SK-N-SH (cell line): ENCODE measurements around the gene DYRK3. TPM values are rescaled to one million over a fixed set of nuclear protein-coding genes. Genes with fewer than 3 reads are reported as not detected.

Experiments used
- CTCF ChIA-PET: fragments of 300-600, 350-600 bp; formaldehyde crosslinking; extraction: SDS; loops from one replicate; lab custom pipeline; 2021; lab: Yijun Ruan, JAX
- POLR2A ChIA-PET: fragments of 350-600 bp; sonication (Branson Sonifier 250); formaldehyde crosslinking; extraction: SDS; loops from one replicate; lab custom pipeline; 2020; ENCODE audit warnings: antibody characterized with exemption, inconsistent platforms; lab: Yijun Ruan, JAX
- DNase-seq: peaks from one replicate; pipeline ENCODE4 v3.0.0; 2012
- H2AFZ ChIP-seq: fragments of 200-600 bp; sonication (generic); 2 replicates; pipeline ENCODE4 v1.8.1; 2016; ENCODE audit warnings: antibody characterized with exemption, mild to moderate bottlenecking, low read depth
- H3F3A ChIP-seq: fragments of 200-600 bp; sonication (generic); replicated peaks from 2 replicates; pipeline ENCODE3; 2016; ENCODE audit warnings: antibody characterized with exemption, mild to moderate bottlenecking; ENCODE audit not compliant: insufficient read depth
- H3K27ac ChIP-seq, 2 experiments: fragments of 200-500 bp in 1 of 2; fragments of 200-600 bp in 1 of 2; sonication (Bioruptor generic) in 1 of 2; sonication (generic), shearing (Covaris generic) in 1 of 2; 2 replicates each; pipeline versions ENCODE4 v1.5.1 to v1.6.1; 2014 to 2016; ENCODE audit warnings: low read depth in 2 of 2, inconsistent platforms in 1 of 2, low read length in 1 of 2, mild to moderate bottlenecking in 1 of 2, mixed read lengths in 1 of 2
- H3K27me3 ChIP-seq: fragments of 200-600 bp; sonication (generic), shearing (Covaris generic); 2 replicates; pipeline ENCODE4 v1.6.1; 2016; ENCODE audit warnings: mixed run types; ENCODE audit not compliant: insufficient read depth
- H3K36me3 ChIP-seq, 2 experiments: fragments of 200-500 bp in 1 of 2; fragments of 200-600 bp in 1 of 2; sonication (Bioruptor generic) in 1 of 2; sonication (generic) in 1 of 2; replicated peaks in 1 of 2; 2 replicates each; pipeline versions ENCODE3 to v1.5.1; 2014 to 2016; ENCODE audit warnings: low read length in 1 of 2, mild to moderate bottlenecking in 1 of 2; ENCODE audit not compliant: insufficient read depth in 2 of 2, control insufficient read depth in 1 of 2
- H3K4me1 ChIP-seq, 2 experiments: fragments of 200-500 bp in 1 of 2; fragments of 200-600 bp in 1 of 2; sonication (Bioruptor generic) in 1 of 2; sonication (generic), shearing (Covaris generic) in 1 of 2; 2 replicates each; pipeline versions ENCODE4 v1.5.1 to v1.6.1; 2014 to 2016; ENCODE audit warnings: low read depth in 1 of 2, low read length in 1 of 2, mixed run types in 1 of 2; ENCODE audit not compliant: insufficient read depth in 2 of 2, control insufficient read depth in 1 of 2
- H3K4me2 ChIP-seq: fragments of 200-600 bp; sonication (generic), shearing (Covaris generic); 2 replicates; pipeline ENCODE4 v1.6.1; 2017; ENCODE audit warnings: mixed run types
- H3K4me3 ChIP-seq, 2 experiments: fragments of 200-500 bp in 1 of 2; fragments of 200-600 bp in 1 of 2; sonication (Bioruptor generic) in 1 of 2; sonication (generic), shearing (Covaris generic) in 1 of 2; 2 replicates each; pipeline versions ENCODE4 v1.5.1 to v1.8.1; 2014 to 2016; ENCODE audit warnings: low read depth in 2 of 2, inconsistent platforms in 1 of 2, low read length in 1 of 2, mild to moderate bottlenecking in 1 of 2, mixed read lengths in 1 of 2, moderate library complexity in 1 of 2
- H3K79me2 ChIP-seq: fragments of 200-600 bp; sonication (generic); 2 replicates; pipeline ENCODE4 v1.8.1; 2017; ENCODE audit warnings: mild to moderate bottlenecking; ENCODE audit not compliant: insufficient read depth
- H3K9ac ChIP-seq: fragments of 200-600 bp; sonication (generic); 2 replicates; pipeline ENCODE4 v1.6.1; 2017; ENCODE audit warnings: mixed run types
- H3K9me2 ChIP-seq: fragments of 200-600 bp; sonication (generic); 2 replicates; pipeline ENCODE4 v1.6.1; 2017; ENCODE audit warnings: mixed run types
- H3K9me3 ChIP-seq: fragments of 200-600 bp; sonication (generic); 2 replicates; pipeline ENCODE4 v1.6.1; 2017; ENCODE audit warnings: mixed run types, mild to moderate bottlenecking, moderate library complexity
- H4K20me1 ChIP-seq: fragments of 200-600 bp; sonication (generic); 2 replicates; pipeline ENCODE4 v1.6.1; 2017; ENCODE audit warnings: mild to moderate bottlenecking, mixed run types; ENCODE audit not compliant: insufficient read depth
- CHD2 ChIP-seq: fragments of 150-350 bp; IDR thresholded peaks from 2 replicates; pipeline ENCODE4 v1.6.1; 2018; ENCODE audit warnings: low read length; ENCODE audit not compliant: partially characterized antibody
- FOSL2 ChIP-seq: IDR thresholded peaks from 2 replicates; pipeline ENCODE4 v1.4.0; 2012; ENCODE audit warnings: low read depth, mild to moderate bottlenecking, moderate library complexity, borderline replicate concordance
- FOXM1 ChIP-seq: IDR thresholded peaks from 2 replicates; pipeline ENCODE4 v1.4.0; 2012; ENCODE audit warnings: low read depth, mild to moderate bottlenecking
- GABPA ChIP-seq: IDR thresholded peaks from 2 replicates; pipeline ENCODE4 v1.4.0; 2012; ENCODE audit warnings: low read depth, mild to moderate bottlenecking
- MXI1 ChIP-seq: IDR thresholded peaks from 2 replicates; pipeline ENCODE4 v1.6.1; 2012; ENCODE audit warnings: mild to moderate bottlenecking, low read depth, low read length, improper control_type of control experiment
- POLR2AphosphoS5 ChIP-seq: IDR thresholded peaks from 2 replicates; pipeline ENCODE4 v1.6.1; 2012; ENCODE audit warnings: low read depth, low read length
- RCOR1 ChIP-seq: fragments of 150-350 bp; IDR thresholded peaks from 2 replicates; pipeline ENCODE4 v1.6.1; 2017; ENCODE audit warnings: antibody characterized with exemption, low read length
- RFX5 ChIP-seq: IDR thresholded peaks from 2 replicates; pipeline ENCODE4 v1.6.1; 2012; ENCODE audit warnings: mild to moderate bottlenecking, improper control_type of control experiment, low read length
- SIN3A ChIP-seq: IDR thresholded peaks from 2 replicates; pipeline ENCODE4 v1.6.1; 2012; ENCODE audit warnings: low read depth, mild to moderate bottlenecking, low read length, moderate library complexity, borderline replicate concordance
- TEAD4 ChIP-seq: IDR thresholded peaks from 2 replicates; pipeline ENCODE4 v1.4.0; 2012; ENCODE audit warnings: mild to moderate bottlenecking, borderline replicate concordance; ENCODE audit not compliant: insufficient read depth
- WGBS: methylation state at CpG from one replicate; pipeline ENCODE4 v1.1.6; 2017; ENCODE audit warnings: low lambda C conversion rate; 5-methylcytosine and 5-hydroxymethylcytosine counted together
- polyA plus RNA-seq, 3 experiments: library from polyadenylated mRNA; depleted of rRNA; stranded (reverse); fragments of >200 nt; gene quantifications; 2 replicates each; pipeline ENCODE4 v1.2.3, GENCODE V29; 2012
- TF ChIP-seq, protein P1 (sequence below): IDR thresholded peaks from 2 replicates; pipeline ENCODE4 v1.6.1; 2012; ENCODE audit warnings: mild to moderate bottlenecking, low read depth, low read length, moderate library complexity
- TF ChIP-seq, protein P2 (sequence below): IDR thresholded peaks from 2 replicates; pipeline ENCODE4 v1.4.0; 2012; ENCODE audit warnings: low read depth, borderline replicate concordance

DYRK3 gene
- polyA plus RNA-seq, 1 of the 3 experiments (the other 2 are of a cell fraction): 3.6 TPM

DNA sequence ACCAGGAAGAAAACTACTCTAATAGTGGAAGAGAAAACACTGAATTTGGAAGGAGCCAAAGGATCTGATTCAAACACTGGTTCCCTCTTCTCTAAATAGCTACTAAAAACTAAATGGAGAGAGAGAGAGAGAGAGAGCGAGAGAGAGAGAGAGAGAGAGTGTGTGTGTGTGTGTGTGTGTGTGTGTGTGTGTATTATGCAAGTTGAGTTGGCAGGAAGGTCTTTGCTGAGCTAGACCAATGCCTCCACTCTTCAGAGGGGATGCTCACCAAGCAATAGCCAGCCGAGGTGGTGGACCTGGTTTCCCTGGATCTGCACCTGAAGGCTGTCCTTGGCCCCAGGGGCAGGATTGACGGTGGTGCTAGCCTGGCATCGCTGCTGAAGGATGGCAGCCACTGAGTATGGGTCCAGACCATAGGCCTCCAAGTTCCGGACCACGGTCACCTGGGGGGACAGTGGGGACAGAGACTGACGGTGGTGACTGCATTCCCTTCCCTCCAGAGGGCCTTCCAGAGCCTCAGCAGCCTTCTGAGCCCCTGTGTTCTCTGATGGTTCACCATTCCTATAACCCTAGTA, 41.9 kb upstream of the DYRK3 start (continued):
- TF ChIP-seq RCOR1 (no peak), SIN3A (no peak), MXI1 (no peak), CHD2 (no peak), POLR2AphosphoS5 (no peak), GABPA (no peak)
- TF ChIP-seq, protein P1, sequence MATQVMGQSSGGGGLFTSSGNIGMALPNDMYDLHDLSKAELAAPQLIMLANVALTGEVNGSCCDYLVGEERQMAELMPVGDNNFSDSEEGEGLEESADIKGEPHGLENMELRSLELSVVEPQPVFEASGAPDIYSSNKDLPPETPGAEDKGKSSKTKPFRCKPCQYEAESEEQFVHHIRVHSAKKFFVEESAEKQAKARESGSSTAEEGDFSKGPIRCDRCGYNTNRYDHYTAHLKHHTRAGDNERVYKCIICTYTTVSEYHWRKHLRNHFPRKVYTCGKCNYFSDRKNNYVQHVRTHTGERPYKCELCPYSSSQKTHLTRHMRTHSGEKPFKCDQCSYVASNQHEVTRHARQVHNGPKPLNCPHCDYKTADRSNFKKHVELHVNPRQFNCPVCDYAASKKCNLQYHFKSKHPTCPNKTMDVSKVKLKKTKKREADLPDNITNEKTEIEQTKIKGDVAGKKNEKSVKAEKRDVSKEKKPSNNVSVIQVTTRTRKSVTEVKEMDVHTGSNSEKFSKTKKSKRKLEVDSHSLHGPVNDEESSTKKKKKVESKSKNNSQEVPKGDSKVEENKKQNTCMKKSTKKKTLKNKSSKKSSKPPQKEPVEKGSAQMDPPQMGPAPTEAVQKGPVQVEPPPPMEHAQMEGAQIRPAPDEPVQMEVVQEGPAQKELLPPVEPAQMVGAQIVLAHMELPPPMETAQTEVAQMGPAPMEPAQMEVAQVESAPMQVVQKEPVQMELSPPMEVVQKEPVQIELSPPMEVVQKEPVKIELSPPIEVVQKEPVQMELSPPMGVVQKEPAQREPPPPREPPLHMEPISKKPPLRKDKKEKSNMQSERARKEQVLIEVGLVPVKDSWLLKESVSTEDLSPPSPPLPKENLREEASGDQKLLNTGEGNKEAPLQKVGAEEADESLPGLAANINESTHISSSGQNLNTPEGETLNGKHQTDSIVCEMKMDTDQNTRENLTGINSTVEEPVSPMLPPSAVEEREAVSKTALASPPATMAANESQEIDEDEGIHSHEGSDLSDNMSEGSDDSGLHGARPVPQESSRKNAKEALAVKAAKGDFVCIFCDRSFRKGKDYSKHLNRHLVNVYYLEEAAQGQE: no peak

- no peaks in the 10 kb centered on the region for H3K27me3 ChIP-seq
- no peaks in the 10 kb centered on the region for H3K79me2 ChIP-seq
- no peaks in the 10 kb centered on the region for H4K20me1 ChIP-seq
- ChIA-PET POLR2A (no interaction called here), CTCF (interaction anchor here (1.4 to 2.2 kb wide), 4 partner anchors 12 to 105 kb away, joined by 4 to 9 read pairs (median 6); partner anchors contain the start of gene EIF2D)
- H3K4me1 ChIP-seq: peaks cover 1 to 2% of the 10 kb centered on the region in 2 experiments; a peak in 1 of 4 replicates
- H3K4me3 ChIP-seq: no peak overlapping the region
- DNase-seq: no peak
- no peaks in the 10 kb centered on the region for H3K9me3 ChIP-seq
- no peaks in the 10 kb centered on the region for H3K9me2 ChIP-seq
- TF ChIP-seq FOSL2 (no peak), RFX5 (no peak), TEAD4 (no peak), SIN3A (no peak), FOXM1 (no peak)
- TF ChIP-seq, protein P2, sequence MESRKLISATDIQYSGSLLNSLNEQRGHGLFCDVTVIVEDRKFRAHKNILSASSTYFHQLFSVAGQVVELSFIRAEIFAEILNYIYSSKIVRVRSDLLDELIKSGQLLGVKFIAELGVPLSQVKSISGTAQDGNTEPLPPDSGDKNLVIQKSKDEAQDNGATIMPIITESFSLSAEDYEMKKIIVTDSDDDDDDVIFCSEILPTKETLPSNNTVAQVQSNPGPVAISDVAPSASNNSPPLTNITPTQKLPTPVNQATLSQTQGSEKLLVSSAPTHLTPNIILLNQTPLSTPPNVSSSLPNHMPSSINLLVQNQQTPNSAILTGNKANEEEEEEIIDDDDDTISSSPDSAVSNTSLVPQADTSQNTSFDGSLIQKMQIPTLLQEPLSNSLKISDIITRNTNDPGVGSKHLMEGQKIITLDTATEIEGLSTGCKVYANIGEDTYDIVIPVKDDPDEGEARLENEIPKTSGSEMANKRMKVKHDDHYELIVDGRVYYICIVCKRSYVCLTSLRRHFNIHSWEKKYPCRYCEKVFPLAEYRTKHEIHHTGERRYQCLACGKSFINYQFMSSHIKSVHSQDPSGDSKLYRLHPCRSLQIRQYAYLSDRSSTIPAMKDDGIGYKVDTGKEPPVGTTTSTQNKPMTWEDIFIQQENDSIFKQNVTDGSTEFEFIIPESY: no peak
- no peak overlapping the region for H3K9ac ChIP-seq
- WGBS: 93% methylated on average over 7 of the region's 7 CpGs
- no peak overlapping the region for H2AFZ ChIP-seq
- no peak overlapping the region for H3K4me2 ChIP-seq
- no peak overlapping the region for H3K27ac ChIP-seq
- peaks cover 5% of the 10 kb centered on the region for H3F3A ChIP-seq
- peaks cover 20 to 86% of the 10 kb centered on the region in 2 experiments for H3K36me3 ChIP-seq
These were observed 39.6 kb upstream of the DYRK3 start for GRCh38 chr1:206595581-206596318.
